Thoracic aorta (tissue), 2 donors: ENCODE data around the gene SIX1. TPM values are rescaled to one million over a fixed set of nuclear protein-coding genes. Genes with fewer than 3 reads are reported as not detected.

Experiments used
- ATAC-seq: fragments of 150-250 bp; one replicate; pipeline ENCODE4 v1.8.0; 2017; ENCODE audit warnings: low read depth; ENCODE audit not compliant: insufficient number of reproducible peaks, low FRiP score
- DNase-seq: peaks from one replicate; pipeline ENCODE4 v3.0.0-alpha.2; 2020; ENCODE audit warnings: low spot score
- H3K27ac ChIP-seq, 2 donors: fragments of 200-600 bp; sonication (generic); 1 replicate in 1 of 2; 2 replicates in 1 of 2; pipeline ENCODE4 v1.5.1; 2016; ENCODE audit warnings: mild to moderate bottlenecking in 2 of 2, moderate library complexity in 2 of 2
- H3K27me3 ChIP-seq: fragments of 200-600 bp; sonication (generic); replicated peaks from 2 replicates; pipeline ENCODE4 v1.6.0; 2016; ENCODE audit warnings: mild to moderate bottlenecking; ENCODE audit not compliant: insufficient read depth
- H3K36me3 ChIP-seq: fragments of 200-600 bp; sonication (generic); one replicate; pipeline ENCODE4 v1.5.1; 2016
- H3K4me1 ChIP-seq, 2 donors: fragments of 200-600 bp; sonication (generic); 1 replicate in 1 of 2; 2 replicates in 1 of 2; pipeline versions ENCODE4 v1.5.1 to v1.6.0; 2016; ENCODE audit warnings: low read depth in 2 of 2, mild to moderate bottlenecking in 1 of 2; ENCODE audit not compliant: control insufficient read depth in 1 of 2
- H3K4me3 ChIP-seq: fragments of 200-600 bp; sonication (generic); 2 replicates; pipeline ENCODE4 v1.5.1; 2016; ENCODE audit warnings: mild to moderate bottlenecking
- H3K9me3 ChIP-seq: fragments of 200-600 bp; sonication (generic); 2 replicates; pipeline ENCODE4 v1.5.1; 2016
- total RNA-seq, 2 donors: library from RNA; depleted of rRNA; stranded (reverse); fragments of >200 nt; gene quantifications; one replicate each; pipeline versions ENCODE4 v1.1.0 to v1.2.3, GENCODE V29; 2016
- TF ChIP-seq, protein P1 (sequence below): fragments of 200-600 bp; sonication (generic); IDR thresholded peaks from one replicate; pipeline ENCODE4 v1.5.1; 2019; ENCODE audit warnings: antibody characterized with exemption

SIX1 gene
- total RNA-seq, 2 donors from 2014 or later: 2.6 to 5.1 TPM

DNA sequence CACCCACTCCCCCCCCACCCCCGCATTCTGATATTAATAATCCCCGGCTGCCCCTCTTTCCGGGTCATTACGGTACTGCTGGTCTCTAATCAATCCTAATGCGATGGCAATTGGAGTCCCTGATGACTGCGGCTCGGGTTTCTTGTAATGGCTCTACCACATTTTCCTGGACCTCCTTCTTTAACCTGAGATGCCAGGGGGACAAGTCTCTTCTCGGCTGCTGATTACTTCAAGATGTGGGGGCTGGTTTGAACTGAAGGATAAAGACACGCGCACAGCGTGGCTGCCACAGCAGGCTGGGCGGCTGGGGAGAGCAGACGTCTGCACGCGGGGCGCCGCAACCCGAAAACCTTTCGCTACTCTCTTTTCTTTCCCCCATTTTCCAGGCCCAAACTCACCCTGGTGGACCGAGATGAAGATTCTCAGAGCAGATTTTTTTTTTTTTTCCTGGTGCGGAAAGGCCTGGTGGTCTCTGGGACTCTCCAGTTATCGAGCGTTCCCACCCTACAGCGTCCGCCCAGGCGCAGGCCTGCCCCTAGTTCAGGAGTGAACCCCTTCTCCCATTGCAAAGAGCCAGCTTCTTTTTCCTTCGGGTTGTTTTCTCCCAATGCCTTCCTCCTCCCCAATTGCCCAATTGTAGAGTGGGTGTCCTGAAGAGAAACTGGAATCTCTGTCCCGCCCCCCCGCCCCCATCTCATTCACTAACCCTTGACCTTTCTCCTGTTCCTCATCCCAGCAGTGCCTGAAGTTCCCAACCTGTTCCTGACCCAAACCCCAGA, 6.0 kb upstream of the SIX1 start:
- H3K9me3 ChIP-seq: no peaks in the 10 kb centered on the region
- H3K27me3 ChIP-seq: no peaks in the 10 kb centered on the region
- TF ChIP-seq, protein P1, sequence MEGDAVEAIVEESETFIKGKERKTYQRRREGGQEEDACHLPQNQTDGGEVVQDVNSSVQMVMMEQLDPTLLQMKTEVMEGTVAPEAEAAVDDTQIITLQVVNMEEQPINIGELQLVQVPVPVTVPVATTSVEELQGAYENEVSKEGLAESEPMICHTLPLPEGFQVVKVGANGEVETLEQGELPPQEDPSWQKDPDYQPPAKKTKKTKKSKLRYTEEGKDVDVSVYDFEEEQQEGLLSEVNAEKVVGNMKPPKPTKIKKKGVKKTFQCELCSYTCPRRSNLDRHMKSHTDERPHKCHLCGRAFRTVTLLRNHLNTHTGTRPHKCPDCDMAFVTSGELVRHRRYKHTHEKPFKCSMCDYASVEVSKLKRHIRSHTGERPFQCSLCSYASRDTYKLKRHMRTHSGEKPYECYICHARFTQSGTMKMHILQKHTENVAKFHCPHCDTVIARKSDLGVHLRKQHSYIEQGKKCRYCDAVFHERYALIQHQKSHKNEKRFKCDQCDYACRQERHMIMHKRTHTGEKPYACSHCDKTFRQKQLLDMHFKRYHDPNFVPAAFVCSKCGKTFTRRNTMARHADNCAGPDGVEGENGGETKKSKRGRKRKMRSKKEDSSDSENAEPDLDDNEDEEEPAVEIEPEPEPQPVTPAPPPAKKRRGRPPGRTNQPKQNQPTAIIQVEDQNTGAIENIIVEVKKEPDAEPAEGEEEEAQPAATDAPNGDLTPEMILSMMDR: no peak
- H3K4me1 ChIP-seq: peaks cover 4 to 23% of the 10 kb centered on the region in 2 donors
- H3K36me3 ChIP-seq: no peaks in the 10 kb centered on the region
- ATAC-seq: no peak
- H3K27ac ChIP-seq: no peak overlapping the region
- H3K4me3 ChIP-seq: no peak overlapping the region
- DNase-seq: no peak

DNA sequence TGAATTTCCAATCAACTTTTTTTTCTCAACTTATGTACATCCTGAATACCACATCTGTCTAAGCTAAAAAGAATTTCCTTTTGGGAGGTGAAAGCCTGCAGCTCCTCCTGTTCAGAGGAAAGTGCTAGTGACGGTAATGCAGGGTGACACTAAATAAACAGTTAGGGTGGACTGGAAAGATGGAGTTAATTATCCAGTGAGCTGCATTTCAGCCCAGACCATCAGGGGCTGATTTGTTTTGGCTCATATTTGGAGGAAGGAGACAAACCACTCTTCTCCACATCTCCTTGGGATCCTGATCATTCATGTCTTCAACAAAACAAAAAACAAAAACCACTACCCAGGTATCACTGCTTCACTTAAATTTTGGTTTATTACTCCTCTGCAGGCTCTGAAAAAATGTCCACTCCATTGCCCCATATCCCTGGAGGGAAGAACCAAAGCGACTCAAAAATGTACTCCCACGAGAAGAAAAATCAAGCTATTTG, 5.1 kb upstream of the SIX1 start:
- ATAC-seq (no peak), DNase-seq (no peak)
- Histone ChIP-seq H3K9me3 (no peaks in the 10 kb centered on the region), H3K36me3 (no peaks in the 10 kb centered on the region), H3K27me3 (no peaks in the 10 kb centered on the region), H3K4me3 (no peak overlapping the region), H3K4me1 (peaks cover 4 to 27% of the 10 kb centered on the region in 2 donors), H3K27ac (no peak overlapping the region)
- TF ChIP-seq, protein P1: no peak

DNA sequence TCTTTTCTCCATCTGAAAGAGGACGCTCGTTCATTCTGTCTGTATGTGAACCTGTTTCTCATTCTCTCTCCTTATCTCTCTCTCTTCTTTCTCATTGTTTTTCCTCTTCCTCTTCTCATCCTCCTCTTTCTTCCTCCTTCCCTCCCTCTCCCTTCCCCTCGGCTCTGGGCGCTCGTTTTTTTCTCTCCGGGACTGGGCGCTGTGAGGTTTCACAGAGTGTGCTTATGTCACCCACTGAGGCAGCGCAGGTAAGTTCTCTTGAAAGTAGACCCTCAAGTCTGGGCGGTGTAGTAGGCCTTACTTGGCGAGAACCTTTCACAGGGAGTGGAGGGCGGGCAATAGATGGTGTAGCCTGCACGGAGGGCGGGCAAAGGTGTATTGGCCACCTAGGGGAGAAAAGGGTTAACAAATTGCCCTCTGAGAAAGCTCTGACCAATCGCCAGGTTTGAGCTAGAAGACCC, 4.5 kb upstream of the SIX1 start:
- Histone ChIP-seq H3K27me3 (no peaks in the 10 kb centered on the region), H3K4me1 (peaks cover 7 to 33% of the 10 kb centered on the region in 2 donors), H3K27ac (no peak overlapping the region), H3K36me3 (no peaks in the 10 kb centered on the region), H3K9me3 (no peaks in the 10 kb centered on the region), H3K4me3 (no peak overlapping the region)
- DNase-seq: no peak
- TF ChIP-seq, protein P1: no peak
- ATAC-seq: no peak

DNA sequence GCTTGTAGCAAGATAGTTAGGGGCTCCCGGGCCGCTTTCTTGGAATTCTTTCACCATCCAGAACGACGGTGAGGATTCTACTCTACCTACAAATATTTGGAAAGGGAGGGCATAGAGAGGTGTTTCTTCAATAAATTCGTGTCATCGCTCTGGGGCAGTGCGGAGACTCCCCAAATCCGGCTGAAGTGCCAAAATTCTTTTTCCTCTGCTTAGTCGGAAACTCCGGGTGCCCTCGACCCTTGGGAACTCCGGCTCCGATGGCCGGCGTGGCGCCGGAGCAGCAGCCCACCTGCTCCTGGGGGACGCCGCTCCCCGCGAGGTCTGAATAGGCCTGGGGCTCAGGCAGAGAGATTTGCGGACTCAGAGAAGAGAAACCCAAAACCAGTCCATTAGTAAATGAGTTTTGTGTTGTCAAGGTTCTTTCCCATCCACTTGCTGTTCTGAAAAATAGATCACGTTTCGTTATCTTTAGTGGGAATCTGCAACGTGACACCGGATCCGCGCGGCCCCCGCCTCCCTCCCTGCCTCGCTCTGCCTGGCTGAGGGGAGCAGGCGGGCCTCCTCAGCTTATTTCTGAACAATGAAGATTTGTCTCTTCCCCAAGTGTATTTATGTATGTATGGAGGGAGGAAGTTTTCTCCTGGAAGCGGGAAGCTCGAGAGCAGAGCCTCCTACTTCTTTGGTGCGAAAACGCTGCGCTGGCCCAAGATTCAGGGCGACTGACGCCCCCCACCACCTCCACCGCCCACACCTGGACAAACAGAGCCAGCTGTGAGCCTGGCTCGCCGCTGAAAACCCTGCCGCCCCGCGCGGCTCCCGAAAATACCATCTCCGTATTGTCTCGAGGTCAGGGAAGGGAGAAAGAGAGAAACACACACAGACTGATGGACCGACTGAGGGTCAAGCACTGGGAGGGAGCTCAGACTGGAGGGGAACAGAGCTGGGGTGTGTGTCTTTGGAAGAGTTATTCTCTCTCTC, 3.7 kb upstream of the SIX1 start:
- Histone ChIP-seq H3K27me3 (peaks cover under 1% of the 10 kb centered on the region), H3K36me3 (no peaks in the 10 kb centered on the region), H3K9me3 (no peaks in the 10 kb centered on the region), H3K4me3 (peak overlapping the region; percentile 30), H3K27ac (no peak overlapping the region), H3K4me1 (peaks cover 15 to 41% of the 10 kb centered on the region in 2 donors)
- no peak for ATAC-seq
- TF ChIP-seq, protein P1: no peak
- DNase-seq: no peak
